CD14-positive monocyte (primary cell): ENCODE measurements around the gene STXBP4. TPM values are rescaled to one million over a fixed set of nuclear protein-coding genes. Genes with fewer than 3 reads are reported as not detected.
A peak's percentile ranks its signal among the peaks of the same experiment; 100 is the strongest.

Experiments
- DNase-seq, 3 donors: peaks; one replicate each; pipeline ENCODE4 v3.0.0-alpha.2; 2011 to 2022
- H2AFZ ChIP-seq: 2 replicates; pipeline ENCODE4 v1.6.0; 2012; ENCODE audit warnings: mild to moderate bottlenecking, low read depth, low read length, inconsistent platforms; ENCODE audit not compliant: insufficient read depth, poor library complexity, severe bottlenecking
- H3K27ac ChIP-seq, 2 donors: 1 replicate in 1 of 2; 2 replicates in 1 of 2; pipeline ENCODE4 v1.5.1; 2012 to 2013; ENCODE audit warnings: low read length in 2 of 2, control low read depth in 1 of 2, inconsistent platforms in 1 of 2, low read depth in 1 of 2, mild to moderate bottlenecking in 1 of 2
- H3K27me3 ChIP-seq, 2 donors: one replicate each; pipeline versions ENCODE4 v1.6.0 to v1.6.1; 2011 to 2013; ENCODE audit warnings: low read length in 2 of 2; ENCODE audit not compliant: control insufficient read depth in 2 of 2, insufficient read depth in 2 of 2
- H3K36me3 ChIP-seq, 2 donors: replicated peaks in 1 of 2; 1 replicate in 1 of 2; 2 replicates in 1 of 2; pipeline versions ENCODE4 v1.5.1 to v1.6.1; 2012 to 2013; ENCODE audit warnings: low read length in 2 of 2, control low read depth in 1 of 2, inconsistent platforms in 1 of 2, mild to moderate bottlenecking in 1 of 2; ENCODE audit not compliant: insufficient read depth in 2 of 2, control insufficient read depth in 1 of 2
- H3K4me1 ChIP-seq, 2 donors: 1 replicate in 1 of 2; 2 replicates in 1 of 2; pipeline versions ENCODE4 v1.5.1 to v1.6.1; 2012 to 2013; ENCODE audit warnings: low read length in 2 of 2, control low read depth in 1 of 2, inconsistent platforms in 1 of 2, mild to moderate bottlenecking in 1 of 2, moderate library complexity in 1 of 2; ENCODE audit not compliant: insufficient read depth in 2 of 2, control insufficient read depth in 1 of 2
- H3K4me2 ChIP-seq: replicated peaks from 2 replicates; pipeline ENCODE3; 2012; ENCODE audit warnings: low read length, moderate library complexity, mild to moderate bottlenecking; ENCODE audit not compliant: poor library complexity, severe bottlenecking; ENCODE audit errors: extremely low read depth
- H3K4me3 ChIP-seq, 3 experiments: fragments of 200-600 bp in 1 of 3; sonication (generic) in 1 of 3; replicated peaks in 1 of 3; 1 replicate in 2 of 3; 2 replicates in 1 of 3; pipeline ENCODE4 v1.5.1; 2011 to 2013; ENCODE audit warnings: low read length in 3 of 3, mild to moderate bottlenecking in 3 of 3, control low read depth in 2 of 3, low read depth in 2 of 3, inconsistent platforms in 1 of 3, moderate library complexity in 1 of 3
- H3K79me2 ChIP-seq: 2 replicates; pipeline ENCODE4 v1.6.0; 2012; ENCODE audit warnings: mild to moderate bottlenecking, control low read depth, inconsistent platforms, low read length, moderate library complexity; ENCODE audit not compliant: insufficient read depth
- H3K9ac ChIP-seq: 2 replicates; pipeline ENCODE4 v1.6.0; 2017; ENCODE audit warnings: low read length, mild to moderate bottlenecking; ENCODE audit not compliant: insufficient read depth, poor library complexity, severe bottlenecking
- H3K9me3 ChIP-seq, 2 donors: replicated peaks in 1 of 2; 1 replicate in 1 of 2; 2 replicates in 1 of 2; pipeline versions ENCODE4 v1.5.1 to v1.6.1; 2012 to 2013; ENCODE audit warnings: low read length in 2 of 2, control low read depth in 1 of 2; ENCODE audit not compliant: control insufficient read depth in 1 of 2, insufficient read depth in 1 of 2
- H4K20me1 ChIP-seq: 2 replicates; pipeline ENCODE4 v1.6.0; 2012; ENCODE audit warnings: mild to moderate bottlenecking, low read length, control low read depth, moderate library complexity; ENCODE audit not compliant: insufficient read depth
- H3K27ac Mint-ChIP-seq, 7 donors: one replicate each; pipeline ENCODE4 v1.8.0; 2020; ENCODE audit warnings: mild to moderate bottlenecking in 7 of 7, mixed read lengths in 7 of 7, moderate library complexity in 6 of 7, inconsistent platforms in 2 of 7
- H3K27me3 Mint-ChIP-seq, 3 donors: one replicate each; pipeline ENCODE4 v1.8.0; 2021 to 2022; ENCODE audit warnings: low read depth in 3 of 3, mild to moderate bottlenecking in 3 of 3, mixed read lengths in 3 of 3, moderate library complexity in 3 of 3, inconsistent platforms in 1 of 3
- H3K36me3 Mint-ChIP-seq, 2 donors: one replicate each; pipeline ENCODE4 v1.8.0; 2020; ENCODE audit warnings: mixed read lengths in 2 of 2, inconsistent platforms in 1 of 2, mild to moderate bottlenecking in 1 of 2
- H3K4me1 Mint-ChIP-seq: one replicate; pipeline ENCODE4 v1.8.0; 2020; ENCODE audit warnings: mild to moderate bottlenecking, mixed read lengths
- H3K4me3 Mint-ChIP-seq, 2 donors: one replicate each; pipeline ENCODE4 v1.8.0; 2020; ENCODE audit warnings: mild to moderate bottlenecking in 2 of 2, mixed read lengths in 2 of 2, moderate library complexity in 1 of 2
- H3K9me3 Mint-ChIP-seq, 7 donors: one replicate each; pipeline ENCODE4 v1.8.0; 2020 to 2022; ENCODE audit warnings: mixed read lengths in 7 of 7, mild to moderate bottlenecking in 6 of 7, moderate library complexity in 6 of 7, inconsistent platforms in 2 of 7
- WGBS: methylation state at CpG from one replicate; pipeline ENCODE4 v1.1.5; 2013; ENCODE audit warnings: missing lambda C conversion rate; ENCODE audit not compliant: insufficient coverage; 5-methylcytosine and 5-hydroxymethylcytosine counted together
- intact Hi-C, 2 donors: fragments of 100-400 bp; cut with micrococcal nuclease; formaldehyde crosslinking; loops; one replicate each; pipeline versions ENCODE4 v1.15.0 to v1.15.1; 2023
- polyA plus RNA-seq, 3 donors: library from polyadenylated mRNA; depleted of rRNA in 1 of 3; unstranded in 2 of 3; stranded (reverse) in 1 of 3; fragments of 300-500 nt in 2 of 3; fragments of >200 nt in 1 of 3; fragmentation: Illumina TruSeq in 2 of 3; gene quantifications; 1 replicate in 2 of 3; 2 replicates in 1 of 3; pipeline ENCODE4 v1.2.3, GENCODE V29; 2012 to 2021
- TF ChIP-seq, protein P1 (sequence below): fragments of 200-600 bp; IDR thresholded peaks from one replicate; pipeline ENCODE4 v1.8.0; 2022; ENCODE audit warnings: antibody characterized with exemption, mild to moderate bottlenecking

STXBP4 gene
- polyA plus RNA-seq, 3 donors = 0.27 to 1.8 (median 0.44) TPM

DNA sequence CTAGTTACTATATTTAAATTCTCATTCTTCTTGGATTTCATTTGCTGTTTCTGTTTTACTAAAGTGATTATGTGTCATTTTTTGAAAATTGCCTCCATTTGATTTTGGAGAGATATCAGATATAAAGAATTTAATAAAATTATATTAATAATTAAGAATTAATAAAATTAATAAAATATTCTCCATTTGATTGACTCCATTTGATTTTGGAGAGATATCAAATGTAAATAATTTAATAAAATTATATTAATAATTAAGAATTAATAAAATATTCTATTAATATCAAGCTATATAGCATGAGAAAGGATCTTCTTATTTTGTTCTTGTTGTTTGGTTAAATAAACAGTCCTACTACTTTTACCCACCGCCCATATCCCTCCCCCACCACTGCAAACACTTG lies 23.0 kb downstream of the STXBP4 start:
- DNase-seq = no peak
- Mint-ChIP-seq H3K36me3 (peaks cover 0 to 3% of the 10 kb centered on the region in 2 donors), H3K27ac (no peak overlapping the region), H3K4me3 (no peak overlapping the region), H3K9me3 (no peaks in the 10 kb centered on the region), H3K27me3 (no peaks in the 10 kb centered on the region), H3K4me1 (no peaks in the 10 kb centered on the region)
- H3K4me3 ChIP-seq = no peak overlapping the region
- TF ChIP-seq, protein P1, sequence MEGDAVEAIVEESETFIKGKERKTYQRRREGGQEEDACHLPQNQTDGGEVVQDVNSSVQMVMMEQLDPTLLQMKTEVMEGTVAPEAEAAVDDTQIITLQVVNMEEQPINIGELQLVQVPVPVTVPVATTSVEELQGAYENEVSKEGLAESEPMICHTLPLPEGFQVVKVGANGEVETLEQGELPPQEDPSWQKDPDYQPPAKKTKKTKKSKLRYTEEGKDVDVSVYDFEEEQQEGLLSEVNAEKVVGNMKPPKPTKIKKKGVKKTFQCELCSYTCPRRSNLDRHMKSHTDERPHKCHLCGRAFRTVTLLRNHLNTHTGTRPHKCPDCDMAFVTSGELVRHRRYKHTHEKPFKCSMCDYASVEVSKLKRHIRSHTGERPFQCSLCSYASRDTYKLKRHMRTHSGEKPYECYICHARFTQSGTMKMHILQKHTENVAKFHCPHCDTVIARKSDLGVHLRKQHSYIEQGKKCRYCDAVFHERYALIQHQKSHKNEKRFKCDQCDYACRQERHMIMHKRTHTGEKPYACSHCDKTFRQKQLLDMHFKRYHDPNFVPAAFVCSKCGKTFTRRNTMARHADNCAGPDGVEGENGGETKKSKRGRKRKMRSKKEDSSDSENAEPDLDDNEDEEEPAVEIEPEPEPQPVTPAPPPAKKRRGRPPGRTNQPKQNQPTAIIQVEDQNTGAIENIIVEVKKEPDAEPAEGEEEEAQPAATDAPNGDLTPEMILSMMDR = no peak
- no peaks in the 10 kb centered on the region for H3K27me3 ChIP-seq
- H3K9me3 ChIP-seq = no peaks in the 10 kb centered on the region
- no peaks in the 10 kb centered on the region for H4K20me1 ChIP-seq
- no peaks in the 10 kb centered on the region for H3K4me1 ChIP-seq
- H3K27ac ChIP-seq = no peak overlapping the region
- H2AFZ ChIP-seq = no peak overlapping the region
- H3K4me2 ChIP-seq = no peak overlapping the region
- H3K36me3 ChIP-seq = no peaks in the 10 kb centered on the region
- no CpG with 5 or more reads among the region's 1 CpG for WGBS
- intact Hi-C loops = loop anchor here (5.0 kb wide), 1 partner anchor 356 kb away; no protein-coding TSS in a partner anchor
- no peaks in the 10 kb centered on the region for H3K79me2 ChIP-seq
- H3K9ac ChIP-seq = no peak overlapping the region

DNA sequence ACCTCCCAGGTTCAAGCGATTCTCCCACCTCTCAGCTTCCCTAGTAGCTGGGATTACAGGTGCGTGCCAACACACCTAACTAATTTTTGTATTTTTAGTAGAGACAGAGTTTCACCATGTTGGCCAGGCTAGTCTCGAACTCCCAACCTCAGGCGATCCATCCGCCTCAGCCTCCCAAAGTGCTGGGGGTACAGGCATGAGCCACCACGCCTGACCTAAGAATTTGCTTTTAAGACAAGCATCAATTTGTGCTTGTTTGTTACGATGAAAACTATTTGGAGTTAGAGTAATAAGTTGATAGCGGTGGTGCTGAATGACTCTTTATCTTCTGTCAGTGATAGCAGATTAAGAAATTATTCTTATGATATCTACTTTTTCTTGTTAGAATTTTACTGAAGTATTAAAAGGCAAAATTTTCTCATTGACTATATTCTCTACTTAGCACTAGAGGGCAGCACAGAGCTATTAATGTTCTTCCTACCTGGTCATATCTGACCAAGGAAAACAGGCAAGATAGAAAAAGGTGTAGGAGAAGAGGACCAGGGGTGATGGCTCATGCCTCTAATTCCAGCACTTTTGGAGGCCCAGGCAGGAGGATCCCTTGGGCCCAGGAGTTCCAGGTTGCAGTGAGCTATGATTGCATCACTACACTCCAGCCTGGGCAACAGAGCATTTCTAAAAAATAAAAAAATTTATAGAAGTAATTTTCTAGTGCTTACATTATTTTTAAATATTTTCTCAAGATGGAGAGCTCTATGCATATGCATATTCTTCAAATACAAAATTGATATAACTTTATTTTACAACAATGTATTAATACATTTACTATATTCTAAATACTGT lies 24.5 kb downstream of the STXBP4 start:
- H2AFZ ChIP-seq = no peak overlapping the region
- no peaks in the 10 kb centered on the region for H3K27me3 Mint-ChIP-seq
- H3K4me3 Mint-ChIP-seq = no peak overlapping the region
- no peaks in the 10 kb centered on the region for H3K36me3 ChIP-seq
- H3K79me2 ChIP-seq = no peaks in the 10 kb centered on the region
- no CpG with 5 or more reads among the region's 8 CpGs for WGBS
- no peak overlapping the region for H3K9ac ChIP-seq
- no peaks in the 10 kb centered on the region for H3K9me3 ChIP-seq
- peaks cover 0 to 3% of the 10 kb centered on the region in 2 donors for H3K36me3 Mint-ChIP-seq
- H3K4me2 ChIP-seq = no peak overlapping the region
- H3K27ac Mint-ChIP-seq = peak overlapping the region in 1 of 7 donors; percentile 12
- H3K27ac ChIP-seq = no peak overlapping the region
- H4K20me1 ChIP-seq = no peaks in the 10 kb centered on the region
- no peaks in the 10 kb centered on the region for H3K4me1 Mint-ChIP-seq
- intact Hi-C loops = loop anchor here (2.0 to 5.0 kb wide), 3 partner anchors 302 to 354 kb away; no protein-coding TSS in a partner anchor
- no peaks in the 10 kb centered on the region for H3K4me1 ChIP-seq
- TF ChIP-seq, protein P1 = peak; percentile 85
- H3K9me3 Mint-ChIP-seq = no peaks in the 10 kb centered on the region
- no peak overlapping the region for H3K4me3 ChIP-seq
- no peaks in the 10 kb centered on the region for H3K27me3 ChIP-seq
- DNase-seq = peak; percentile 15 to 45 (median 35)
